H1 (cell line): ENCODE results near the gene LIFR. TPM values are rescaled to one million over a fixed set of nuclear protein-coding genes. Genes with fewer than 3 reads are reported as not detected.

ENCODE experiments used
- CTCF ChIA-PET: fragments of 300-600 bp; sonication (Branson Sonifier 250); formaldehyde crosslinking; loops from one replicate; lab custom pipeline; 2021; ENCODE audit not compliant: partially characterized antibody; lab: Charles Lee
- POLR2A ChIA-PET: fragments of 300-600 bp; sonication (Branson Sonifier 250); formaldehyde crosslinking; loops from one replicate; lab custom pipeline; 2021; ENCODE audit warnings: inconsistent platforms; ENCODE audit not compliant: partially characterized antibody; lab: Charles Lee
- DNase-seq, 2 experiments: peaks; one replicate each; pipeline versions ENCODE4 v3.0.0 to v3.0.0-alpha.2; 2010 to 2022; ENCODE audit warnings: low spot score in 2 of 2, low read depth in 1 of 2, mixed read lengths in 1 of 2
- FAIRE-seq: peaks from 2 replicates; lab custom pipeline; 2011; peaks lifted over from hg19 to GRCh38; lab: Jason Lieb, UNC
- H2AFZ ChIP-seq: 2 replicates; pipeline ENCODE4 v1.8.1; 2012; ENCODE audit warnings: low read length, inconsistent platforms
- H2AK5ac ChIP-seq: 2 replicates; pipeline ENCODE4 v1.6.1; 2013; ENCODE audit warnings: low read depth, low read length
- H2BK120ac ChIP-seq: replicated peaks from 2 replicates; pipeline ENCODE3; 2013; ENCODE audit warnings: low read depth, low read length, inconsistent platforms
- H2BK12ac ChIP-seq: 2 replicates; pipeline ENCODE4 v1.6.1; 2013; ENCODE audit warnings: low read depth, low read length
- H2BK15ac ChIP-seq: 2 replicates; pipeline ENCODE4 v1.6.1; 2013; ENCODE audit warnings: low read length
- H2BK20ac ChIP-seq: 2 replicates; pipeline ENCODE4 v1.6.1; 2013; ENCODE audit warnings: low read length
- H2BK5ac ChIP-seq: 2 replicates; pipeline ENCODE4 v1.6.1; 2013; ENCODE audit warnings: low read depth, low read length
- H3K14ac ChIP-seq: 2 replicates; pipeline ENCODE4 v1.6.1; 2013; ENCODE audit warnings: inconsistent platforms; ENCODE audit not compliant: insufficient read length
- H3K18ac ChIP-seq: 2 replicates; pipeline ENCODE4 v1.6.1; 2013; ENCODE audit warnings: low read length; ENCODE audit errors: extremely low read depth
- H3K23ac ChIP-seq: 2 replicates; pipeline ENCODE4 v1.6.1; 2013; ENCODE audit warnings: inconsistent platforms; ENCODE audit not compliant: insufficient read length
- H3K23me2 ChIP-seq: 2 replicates; pipeline ENCODE4 v1.6.1; 2013; ENCODE audit warnings: low read depth, low read length
- H3K27ac ChIP-seq: 2 replicates; pipeline ENCODE4 v1.6.1; 2011; ENCODE audit warnings: low read depth, low read length, inconsistent platforms
- H3K27me3 ChIP-seq, 4 experiments: replicated peaks in 1 of 4; 1 replicate in 1 of 4; 2 replicates in 3 of 4; pipeline versions ENCODE4 v1.6.1 to v1.8.1; 2011 to 2013; ENCODE audit warnings: low read length in 3 of 4, mild to moderate bottlenecking in 3 of 4, inconsistent platforms in 2 of 4, mixed read lengths in 2 of 4, moderate library complexity in 1 of 4; ENCODE audit not compliant: control insufficient read depth in 3 of 4, insufficient read depth in 3 of 4; ENCODE audit errors: extremely low read depth in 1 of 4
- H3K36me3 ChIP-seq, 4 experiments: 2 replicates each; pipeline versions ENCODE4 v1.6.1 to v1.8.1; 2011 to 2013; ENCODE audit warnings: mild to moderate bottlenecking in 4 of 4, low read length in 3 of 4, moderate library complexity in 2 of 4, control low read depth in 1 of 4, inconsistent platforms in 1 of 4; ENCODE audit not compliant: insufficient read depth in 4 of 4, control insufficient read depth in 2 of 4
- H3K4ac ChIP-seq: replicated peaks from 2 replicates; pipeline ENCODE3; 2013; ENCODE audit warnings: low read length, low read depth, mixed read lengths, inconsistent platforms; ENCODE audit not compliant: insufficient read length
- H3K4me1 ChIP-seq, 4 experiments: replicated peaks in 1 of 4; 1 replicate in 1 of 4; 2 replicates in 3 of 4; pipeline versions ENCODE4 v1.6.1 to v1.8.1; 2011 to 2013; ENCODE audit warnings: low read length in 3 of 4, inconsistent platforms in 2 of 4, mixed read lengths in 1 of 4; ENCODE audit not compliant: insufficient read depth in 4 of 4, control insufficient read depth in 3 of 4
- H3K4me2 ChIP-seq, 2 experiments: 2 replicates each; pipeline versions ENCODE4 v1.6.1 to v1.8.1; 2011 to 2013; ENCODE audit warnings: low read depth in 2 of 2, low read length in 2 of 2, control low read depth in 1 of 2, inconsistent platforms in 1 of 2, mild to moderate bottlenecking in 1 of 2; ENCODE audit not compliant: insufficient read depth in 1 of 2
- H3K4me3 ChIP-seq, 4 experiments: fragments of 200-600, 300-600 bp in 1 of 4; sonication (generic), shearing (Covaris generic), sonication (Bioruptor Twin) in 1 of 4; 2 replicates each; pipeline versions ENCODE4 v1.5.1 to v1.8.1; 2011 to 2016; ENCODE audit warnings: low read length in 4 of 4, low read depth in 3 of 4, control low read depth in 2 of 4, inconsistent platforms in 2 of 4, mild to moderate bottlenecking in 2 of 4, mixed read lengths in 1 of 4, moderate library complexity in 1 of 4; ENCODE audit not compliant: insufficient read depth in 2 of 4; ENCODE audit errors: extremely low read depth in 1 of 4
- H3K56ac ChIP-seq: replicated peaks from 2 replicates; pipeline ENCODE3; 2013; ENCODE audit warnings: low read depth, mild to moderate bottlenecking, mixed read lengths, low read length, inconsistent platforms; ENCODE audit not compliant: insufficient read length
- H3K79me1 ChIP-seq: 2 replicates; pipeline ENCODE4 v1.6.1; 2013; ENCODE audit warnings: low read depth, low read length, control low read depth
- H3K79me2 ChIP-seq, 2 experiments: 2 replicates each; pipeline versions ENCODE4 v1.6.1 to v1.8.1; 2012 to 2013; ENCODE audit warnings: low read length in 2 of 2, mild to moderate bottlenecking in 2 of 2, inconsistent platforms in 1 of 2; ENCODE audit not compliant: insufficient read depth in 2 of 2, control insufficient read depth in 1 of 2
- H3K9ac ChIP-seq, 4 experiments: replicated peaks in 1 of 4; 1 replicate in 1 of 4; 2 replicates in 3 of 4; pipeline versions ENCODE4 v1.6.1 to v1.8.1; 2011 to 2013; ENCODE audit warnings: low read depth in 3 of 4, low read length in 3 of 4, control low read depth in 2 of 4, mild to moderate bottlenecking in 2 of 4, moderate library complexity in 2 of 4, inconsistent platforms in 1 of 4; ENCODE audit errors: extremely low read depth in 1 of 4
- H3K9me3 ChIP-seq, 2 experiments: 2 replicates each; pipeline versions ENCODE4 v1.6.1 to v1.8.1; 2012 to 2013; ENCODE audit warnings: mild to moderate bottlenecking in 2 of 2, moderate library complexity in 2 of 2, control low read depth in 1 of 2, inconsistent platforms in 1 of 2, low read depth in 1 of 2, low read length in 1 of 2, mixed read lengths in 1 of 2; ENCODE audit not compliant: insufficient read depth in 2 of 2
- H4K20me1 ChIP-seq, 2 experiments: replicated peaks in 1 of 2; 2 replicates each; pipeline versions ENCODE3 to v1.8.1; 2011 to 2013; ENCODE audit warnings: inconsistent platforms in 2 of 2, low read length in 2 of 2, mild to moderate bottlenecking in 1 of 2; ENCODE audit not compliant: insufficient read depth in 2 of 2, control insufficient read depth in 1 of 2
- H4K5ac ChIP-seq: 2 replicates; pipeline ENCODE4 v1.6.1; 2013; ENCODE audit warnings: low read length, low read depth, mixed read lengths, inconsistent platforms; ENCODE audit not compliant: insufficient read length
- H4K8ac ChIP-seq: 2 replicates; pipeline ENCODE4 v1.8.0; 2013; ENCODE audit warnings: mild to moderate bottlenecking, moderate library complexity, low read length, inconsistent platforms; ENCODE audit not compliant: insufficient read depth; ENCODE audit errors: extremely low read depth
- H4K91ac ChIP-seq: replicated peaks from 2 replicates; pipeline ENCODE3; 2013; ENCODE audit warnings: low read length, mixed read lengths, inconsistent platforms; ENCODE audit not compliant: insufficient read length
- ASH2L ChIP-seq: fragments of 200-600, 300-600 bp; sonication (generic); IDR thresholded peaks from one replicate; pipeline ENCODE4 v1.7.1; 2017; ENCODE audit warnings: low read length
- ATF3 ChIP-seq: IDR thresholded peaks from 2 replicates; pipeline ENCODE4 v1.6.1; 2011; ENCODE audit warnings: low read depth, mild to moderate bottlenecking, low read length; ENCODE audit not compliant: insufficient read depth
- BACH1 ChIP-seq: IDR thresholded peaks from 2 replicates; pipeline ENCODE4 v1.6.1; 2012; ENCODE audit warnings: low read length, improper control_type of control experiment
- CTBP2 ChIP-seq: IDR thresholded peaks from 2 replicates; pipeline ENCODE4 v1.7.0; 2011; ENCODE audit warnings: borderline replicate concordance, mild to moderate bottlenecking, moderate library complexity, mixed read lengths, low read length; ENCODE audit not compliant: insufficient read depth, insufficient read length
- GABPA ChIP-seq: IDR thresholded peaks from 2 replicates; pipeline ENCODE4 v1.6.1; 2011; ENCODE audit warnings: mild to moderate bottlenecking, low read length, moderate library complexity, borderline replicate concordance; ENCODE audit not compliant: insufficient read depth
- GTF2F1 ChIP-seq: IDR thresholded peaks from 2 replicates; pipeline ENCODE4 v1.6.1; 2012; ENCODE audit warnings: low read depth, low read length, improper control_type of control experiment, borderline replicate concordance
- HDAC2 ChIP-seq, 2 experiments: fragments of 300-600 bp in 1 of 2; sonication (generic) in 1 of 2; IDR thresholded peaks; 2 replicates each; pipeline ENCODE4 v1.6.1; 2011 to 2012; ENCODE audit warnings: low read depth in 2 of 2, low read length in 2 of 2, mild to moderate bottlenecking in 2 of 2, moderate library complexity in 2 of 2, borderline replicate concordance in 1 of 2, inconsistent platforms in 1 of 2
- MAFK ChIP-seq: IDR thresholded peaks from 2 replicates; pipeline ENCODE4 v1.6.1; 2012; ENCODE audit warnings: low read depth, mild to moderate bottlenecking, improper control_type of control experiment, low read length
- RFX5 ChIP-seq: IDR thresholded peaks from 2 replicates; pipeline ENCODE4 v1.6.1; 2011; ENCODE audit warnings: low read depth, low read length, improper control_type of control experiment, borderline replicate concordance
- SIRT6 ChIP-seq: IDR thresholded peaks from one replicate; pipeline ENCODE4 v1.7.1; 2012; ENCODE audit warnings: low read length, inconsistent platforms
- SIX5 ChIP-seq: IDR thresholded peaks from 2 replicates; pipeline ENCODE4 v1.6.1; 2011; ENCODE audit warnings: mild to moderate bottlenecking, low read depth, low read length
- SP1 ChIP-seq: IDR thresholded peaks from 2 replicates; pipeline ENCODE4 v1.6.1; 2011; ENCODE audit warnings: low read depth, low read length
- USF2 ChIP-seq: IDR thresholded peaks from 2 replicates; pipeline ENCODE4 v1.6.1; 2011; ENCODE audit warnings: low read length, improper control_type of control experiment
- WGBS, 2 experiments: shearing (Covaris generic) in 1 of 2; methylation state at CpG; one replicate each; pipeline versions ENCODE4 v1.1.6 to v1.1.7; 2013 to 2015; ENCODE audit warnings: low lambda C conversion rate in 2 of 2, mixed read lengths in 2 of 2, inconsistent platforms in 1 of 2, low coverage in 1 of 2, missing lambda C conversion rate in 1 of 2; ENCODE audit not compliant: insufficient replicate concordance in 2 of 2, insufficient coverage in 1 of 2, insufficient read length in 1 of 2; ENCODE audit errors: extremely low coverage in 1 of 2, missing lambda C conversion rate in 1 of 2; 5-methylcytosine and 5-hydroxymethylcytosine counted together
- polyA plus RNA-seq, 7 experiments: library from polyadenylated mRNA; depleted of rRNA in 3 of 7; stranded (reverse) in 5 of 7; unstranded in 2 of 7; fragments of >200 nt in 5 of 7; fragments of 200-250 nt in 2 of 7; gene quantifications; 1 replicate in 5 of 7; 2 replicates in 1 of 7; 4 replicates in 1 of 7; pipeline versions ENCODE4 v1.2.1 to v1.2.3, GENCODE V29; 2011 to 2013; ENCODE audit warnings: missing spikeins in 2 of 7, mixed read lengths in 2 of 7
- total RNA-seq: library from RNA; stranded (reverse); fragmentation: NEBNext Ultra II Directional; extraction: Animal tissue kit (Norgen Biotek cat#: 25700); gene quantifications from 2 replicates; pipeline ENCODE4 v1.2.1, GENCODE V29; 2021

LIFR gene
- total and polyA plus RNA-seq, 2 of the 8 experiments (the other 6 are each of a cell fraction or from before 2014, with no cell fraction given) = 2.0 to 18.9 TPM

GRCh38 chr5:38575476-38575875 lies 19.0 kb upstream of the LIFR start:
- Histone ChIP-seq H2AFZ (no peak overlapping the region), H2AK5ac (no peak overlapping the region)
- 91% methylated on average over 4 of the region's 4 CpGs; no CpG with 5 or more reads in 1 of the 2 experiments for WGBS, 2 experiments
- TF ChIP-seq ASH2L = no peak
- no peak for TF ChIP-seq SIRT6
- TF ChIP-seq BACH1 = no peak
- no peak for TF ChIP-seq GTF2F1
- TF ChIP-seq MAFK = no peak
- no peak for TF ChIP-seq CTBP2
- TF ChIP-seq RFX5 = no peak
- TF ChIP-seq HDAC2 (IDR thresholded peaks at IDR 0.05; ENCODE audit: borderline replicate concordance in 1 of 2, low read depth in 2 of 2, low read length in 2 of 2) = no peak
- no peak for TF ChIP-seq SIX5
- no peak for TF ChIP-seq USF2
- no peak for TF ChIP-seq GABPA
- TF ChIP-seq SP1 = no peak
- TF ChIP-seq ATF3 = no peak

More at GRCh38 chr5:38575476-38575875, 19.0 kb upstream of the LIFR start:
- CTCF ChIA-PET = interaction anchor here (1.0 kb wide), 1 partner anchor 10 kb away, joined by 3 read pairs; no protein-coding TSS in a partner anchor
- POLR2A ChIA-PET = no interaction called here
- Histone ChIP-seq H3K9me3 (no peaks in the 10 kb centered on the region), H4K5ac (no peak overlapping the region), H4K20me1 (no peaks in the 10 kb centered on the region), H2BK120ac (no peak overlapping the region), H3K14ac (no peak overlapping the region), H3K36me3 (no peaks in the 10 kb centered on the region), H3K18ac (no peak overlapping the region), H3K4me1 (no peaks in the 10 kb centered on the region), H3K23me2 (no peaks in the 10 kb centered on the region), H3K27me3 (no peaks in the 10 kb centered on the region), H4K8ac (no peak overlapping the region), H3K27ac (no peak overlapping the region), H3K4me3 (no peak overlapping the region), H3K79me2 (no peaks in the 10 kb centered on the region), H3K23ac (no peak overlapping the region), H3K9ac (no peak overlapping the region), H3K56ac (no peak overlapping the region), H3K4ac (no peak overlapping the region), H2BK20ac (no peak overlapping the region), H3K79me1 (no peaks in the 10 kb centered on the region), H4K91ac (no peak overlapping the region), H2BK12ac (no peak overlapping the region), H3K4me2 (no peak overlapping the region), H2BK5ac (no peak overlapping the region), H2BK15ac (no peak overlapping the region)
- DNase-seq = no peak
- no peak for FAIRE-seq
